Amniotic epithelial cell (primary cell): Measurements from ENCODE around the gene OR56A1.

Source experiments
- DNase-seq: peaks from one replicate; pipeline ENCODE4 v3.0.0-alpha.2; 2010; ENCODE audit warnings: low read depth

The OR56A1 gene

DNA sequence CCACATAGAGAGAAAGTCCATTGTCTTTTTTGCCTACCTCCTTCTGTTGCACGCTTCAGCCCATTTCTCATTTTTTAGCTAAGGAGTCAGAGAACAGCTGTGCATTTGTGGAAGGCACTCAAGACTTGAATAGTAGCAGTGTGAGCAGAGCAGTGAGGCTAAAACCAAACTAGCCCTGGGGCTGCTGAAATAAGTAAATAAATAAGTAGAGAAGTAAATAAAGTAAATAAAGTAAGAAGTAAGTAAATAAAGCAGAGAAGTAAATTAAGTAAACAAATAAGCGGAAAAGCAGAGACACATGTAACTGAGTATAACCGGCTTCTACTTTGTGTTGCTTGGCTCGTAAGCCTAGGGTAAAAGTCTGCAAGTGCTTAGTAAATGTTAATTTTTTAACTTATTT lies 41.4 kb downstream of the OR56A1 start:
- DNase-seq, result no peak

DNA sequence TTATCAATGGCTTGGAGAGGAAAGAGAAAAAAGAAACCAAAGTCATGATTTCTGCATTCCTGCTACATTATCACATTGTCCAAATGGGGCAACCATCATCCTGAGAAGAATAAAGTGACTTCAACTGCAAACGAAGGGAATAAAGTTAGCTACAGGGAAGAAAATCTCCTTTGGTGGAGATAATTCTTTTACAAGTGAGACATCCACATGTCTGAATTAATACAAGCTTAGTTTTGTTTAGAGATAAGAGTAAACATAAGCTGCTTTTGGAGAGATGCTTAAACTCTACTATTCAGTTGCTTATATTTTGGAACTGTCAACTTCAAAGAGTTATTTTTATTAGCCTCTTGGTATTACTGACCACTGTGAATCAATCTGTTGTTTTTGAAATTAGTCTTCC lies 43.7 kb downstream of the OR56A1 start, which contains the start of gene OR52L1:
TSS of gene OR52L1 (minus strand) at position 101 of the 400 bp plus-strand sequence. CDS start at position 46, 55 bp downstream.
- DNase-seq, result no peak

DNA sequence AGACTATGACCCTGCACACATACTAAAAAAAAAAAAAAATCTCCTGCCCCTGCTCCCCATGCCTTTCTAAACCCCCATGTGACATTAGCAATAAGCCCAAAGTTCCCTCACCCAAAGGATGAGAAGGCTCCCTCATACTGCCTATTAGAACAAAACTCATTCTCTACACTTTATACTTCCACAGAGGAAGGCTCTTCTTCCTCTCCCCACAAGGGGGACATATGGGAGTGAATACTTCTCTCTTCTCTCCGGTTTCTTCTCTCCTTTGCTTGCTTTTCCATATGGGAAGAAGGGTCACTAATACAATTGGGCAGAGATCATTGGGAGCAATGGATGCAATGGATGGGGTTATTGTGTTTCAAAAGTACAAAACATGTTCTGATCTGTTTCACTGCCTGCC lies 47.1 kb downstream of the OR56A1 start:
- DNase-seq, result no peak

DNA sequence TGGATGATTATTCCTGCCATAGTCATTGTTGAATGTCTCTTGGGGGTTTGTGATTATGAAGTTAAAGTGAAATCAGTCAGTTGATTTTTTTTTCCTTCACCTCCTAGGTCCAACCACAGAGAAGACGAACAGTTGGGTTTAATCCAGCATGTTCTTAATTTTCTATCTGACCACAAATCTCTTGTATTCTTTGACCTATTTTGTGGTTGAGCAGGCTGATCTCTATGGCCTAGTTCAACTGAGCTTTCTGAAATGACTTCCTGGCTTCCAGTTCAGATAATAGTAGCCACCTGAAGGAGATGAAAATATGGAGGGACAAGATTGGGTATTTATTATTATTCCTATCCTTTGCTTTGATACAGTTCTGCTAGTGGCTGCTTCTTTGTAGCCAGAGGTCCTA lies 57.0 kb downstream of the OR56A1 start:
- DNase-seq, result no peak
